Endothelial cell of umbilical vein (primary cell): ENCODE results near the gene GBE1. TPM values are rescaled to one million over a fixed set of nuclear protein-coding genes. Genes with fewer than 3 reads are reported as not detected.
A peak's percentile ranks its signal among the peaks of the same experiment; 100 is the strongest.

ENCODE experiments used
- BruUV-seq: library from RNA; stranded (reverse); fragments of 400-500 nt; replicated peaks from 2 replicates; lab custom pipeline; 2021; lab: Mats Ljungman, UMichigan
- CTCF ChIA-PET: fragments of 300-600, 350-600 bp; sonication (Branson Sonifier 250); formaldehyde crosslinking; loops from one replicate; lab custom pipeline; 2021; ENCODE audit warnings: antibody characterized with exemption, inconsistent platforms; lab: Charles Lee
- POLR2A ChIA-PET: fragments of 300-600, 350-600 bp; sonication (Branson Sonifier 250); formaldehyde crosslinking; loops from one replicate; lab custom pipeline; 2021; ENCODE audit warnings: antibody characterized with exemption, inconsistent platforms; lab: Charles Lee
- DNase-seq: peaks from one replicate; pipeline ENCODE4 v3.0.0-alpha.2; 2011; ENCODE audit warnings: low read depth, low spot score
- FAIRE-seq: peaks from 2 replicates; lab custom pipeline; 2011; peaks lifted over from hg19 to GRCh38; lab: Jason Lieb, UNC
- H2AFZ ChIP-seq: 2 replicates; pipeline ENCODE4 v1.6.0; 2012; ENCODE audit warnings: low read depth, low read length, control low read depth, inconsistent platforms
- H3K27ac ChIP-seq: 2 replicates; pipeline ENCODE4 v1.5.1; 2011; ENCODE audit warnings: low read depth, mild to moderate bottlenecking, control low read depth, low read length, moderate library complexity; ENCODE audit not compliant: insufficient read depth
- H3K27me3 ChIP-seq, 2 experiments: 2 replicates each; pipeline versions ENCODE4 v1.6.0 to v1.6.1; 2011; ENCODE audit warnings: low read length in 2 of 2, mixed read lengths in 1 of 2; ENCODE audit not compliant: control insufficient read depth in 2 of 2, insufficient read depth in 2 of 2
- H3K36me3 ChIP-seq, 2 experiments: 2 replicates in 1 of 2; 3 replicates in 1 of 2; pipeline ENCODE4 v1.5.1; 2011; ENCODE audit warnings: low read length in 2 of 2, mild to moderate bottlenecking in 1 of 2, moderate library complexity in 1 of 2; ENCODE audit not compliant: control insufficient read depth in 2 of 2, insufficient read depth in 2 of 2; ENCODE audit errors: extremely low read depth in 1 of 2
- H3K4me1 ChIP-seq: 3 replicates; pipeline ENCODE4 v1.5.1; 2011; ENCODE audit warnings: mild to moderate bottlenecking, low read length; ENCODE audit not compliant: control insufficient read depth, insufficient read depth; ENCODE audit errors: extremely low read depth
- H3K4me2 ChIP-seq: 2 replicates; pipeline ENCODE4 v1.6.1; 2011; ENCODE audit warnings: low read length, control low read depth, mixed read lengths; ENCODE audit not compliant: insufficient read depth
- H3K4me3 ChIP-seq, 3 experiments: fragments of 200-600 bp in 1 of 3; sonication (generic), shearing (Covaris generic) in 1 of 3; replicated peaks in 1 of 3; 2 replicates each; pipeline ENCODE4 v1.5.1; 2011 to 2016; ENCODE audit warnings: control low read depth in 3 of 3, low read length in 3 of 3, mild to moderate bottlenecking in 2 of 3, inconsistent platforms in 1 of 3, low read depth in 1 of 3, moderate library complexity in 1 of 3; ENCODE audit not compliant: insufficient read depth in 1 of 3
- H3K79me2 ChIP-seq: 2 replicates; pipeline ENCODE4 v1.6.0; 2012; ENCODE audit warnings: low read length, inconsistent platforms; ENCODE audit not compliant: control insufficient read depth, insufficient read depth
- H3K9ac ChIP-seq: replicated peaks from 2 replicates; pipeline ENCODE3; 2011; ENCODE audit warnings: low read length, control low read depth; ENCODE audit not compliant: insufficient read depth; ENCODE audit errors: extremely low read depth
- H3K9me1 ChIP-seq: replicated peaks from 3 replicates; pipeline ENCODE4 v1.6.0; 2011; ENCODE audit warnings: mild to moderate bottlenecking, low read length; ENCODE audit not compliant: control insufficient read depth, insufficient read depth; ENCODE audit errors: extremely low read depth
- H3K9me3 ChIP-seq: replicated peaks from 2 replicates; pipeline ENCODE4 v1.5.1; 2012; ENCODE audit warnings: low read length, inconsistent platforms; ENCODE audit not compliant: control insufficient read depth, insufficient read depth
- H4K20me1 ChIP-seq: replicated peaks from 2 replicates; pipeline ENCODE3; 2011; ENCODE audit warnings: mild to moderate bottlenecking, low read length; ENCODE audit not compliant: control insufficient read depth, insufficient read depth; ENCODE audit errors: extremely low read depth
- EZH2 ChIP-seq: IDR thresholded peaks from 2 replicates; pipeline ENCODE4 v1.6.1; 2012; ENCODE audit warnings: borderline replicate concordance, low read depth, mild to moderate bottlenecking, moderate library complexity, low read length, inconsistent platforms; ENCODE audit not compliant: severe bottlenecking
- FOS ChIP-seq: IDR thresholded peaks from 2 replicates; pipeline ENCODE4 v1.6.1; 2011; ENCODE audit warnings: mild to moderate bottlenecking, low read length, moderate library complexity, borderline replicate concordance; ENCODE audit not compliant: insufficient read depth
- GATA2 ChIP-seq: IDR thresholded peaks from 2 replicates; pipeline ENCODE4 v1.7.0; 2011; ENCODE audit warnings: low read depth, mild to moderate bottlenecking, moderate library complexity, mixed read lengths, low read length; ENCODE audit not compliant: insufficient read length, insufficient read depth
- JUN ChIP-seq: IDR thresholded peaks from 2 replicates; pipeline ENCODE4 v1.6.1; 2011; ENCODE audit warnings: borderline replicate concordance, low read depth; ENCODE audit not compliant: insufficient read length, insufficient read depth
- MYC ChIP-seq: IDR thresholded peaks from one replicate; pipeline ENCODE4 v1.6.1; 2011; ENCODE audit warnings: mild to moderate bottlenecking, low read depth, low read length
- POLR2A ChIP-seq: IDR thresholded peaks from 2 replicates; pipeline ENCODE4 v1.6.1; 2012; ENCODE audit warnings: low read depth, mild to moderate bottlenecking, control low read depth, low read length
- POLR2AphosphoS5 ChIP-seq: IDR thresholded peaks from 2 replicates; pipeline ENCODE4 v1.6.1; 2012; ENCODE audit warnings: low read depth, mild to moderate bottlenecking, control low read depth, low read length, moderate library complexity; ENCODE audit not compliant: insufficient read depth
- dilution Hi-C: fragments of 300-500 bp; cut with MboI; formaldehyde crosslinking; loops from one replicate; pipeline ENCODE4 v1.15.0; 2019; ENCODE audit warnings: low sequenced_read_pairs; ENCODE audit not compliant: extremely low pct_ligation_motif_present
- intact Hi-C: fragments of 100-400 bp; cut with micrococcal nuclease; formaldehyde crosslinking; loops from one replicate; pipeline ENCODE4 v1.10.0; 2022
- polyA plus RNA-seq, 4 experiments: library from polyadenylated mRNA; depleted of rRNA in 3 of 4; stranded (reverse) in 3 of 4; unstranded in 1 of 4; fragments of >200 nt; gene quantifications; 2 replicates each; pipeline versions ENCODE4 v1.2.1 to v1.2.3, GENCODE V29; 2011 to 2012; ENCODE audit warnings: missing spikeins in 1 of 4
- total RNA-seq: library from RNA; stranded (reverse); gene quantifications from 2 replicates; pipeline ENCODE4 v1.2.3, GENCODE V29; 2021
- TF ChIP-seq, protein P1 (sequence below), 2 donors: IDR thresholded peaks; 1 replicate in 1 of 2; 2 replicates in 1 of 2; pipeline ENCODE4 v1.5.1; 2011; ENCODE audit warnings: low read length in 2 of 2, mild to moderate bottlenecking in 2 of 2, moderate library complexity in 2 of 2, control low read depth in 1 of 2, inconsistent platforms in 1 of 2, low read depth in 1 of 2; ENCODE audit not compliant: insufficient read depth in 1 of 2; ENCODE audit errors: extremely low read depth in 1 of 2

GBE1 gene
- total and polyA plus RNA-seq, 2 donors (not counting 3 experiments of a cell fraction or from before 2014, with no cell fraction given), result 35.9 to 110 TPM

DNA sequence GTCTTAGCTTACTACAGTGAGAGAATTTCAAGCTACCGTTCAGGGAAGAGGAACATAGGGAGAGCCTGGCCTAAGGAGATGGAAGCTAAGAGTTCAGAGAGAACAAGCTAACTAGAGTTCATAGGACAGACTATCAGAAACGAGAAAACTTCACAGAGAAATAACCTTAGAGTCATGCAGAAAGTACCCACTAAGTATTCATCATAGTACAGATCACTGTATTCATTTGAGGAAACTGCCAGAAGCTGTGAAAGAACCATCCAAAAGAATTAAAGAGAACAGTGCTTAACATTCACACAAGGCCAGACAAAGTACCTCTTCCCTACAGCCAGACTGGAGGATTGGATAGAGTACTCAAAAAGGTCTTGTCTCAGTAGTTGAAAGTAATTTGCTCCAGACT is 15.2 kb upstream of the GBE1 start:
- no TSS peak for BruUV-seq
- H3K9me1 ChIP-seq, result no peaks in the 10 kb centered on the region
- FAIRE-seq, result no peak
- H4K20me1 ChIP-seq, result no peaks in the 10 kb centered on the region
- H3K4me2 ChIP-seq, result no peak overlapping the region
- no peaks in the 10 kb centered on the region for H3K36me3 ChIP-seq
- dilution Hi-C loops (no loop called here), intact Hi-C loops (no loop called here)
- no peaks in the 10 kb centered on the region for H3K79me2 ChIP-seq
- ChIA-PET POLR2A (no interaction called here), CTCF (interaction anchor here (0.8 kb wide), 1 partner anchor 14 kb away, joined by 3 read pairs; no protein-coding TSS in a partner anchor)
- no peaks in the 10 kb centered on the region for H3K27me3 ChIP-seq
- H3K9ac ChIP-seq, result no peak overlapping the region
- no peak overlapping the region for H3K4me3 ChIP-seq
- peak overlapping the region; percentile 38 for H2AFZ ChIP-seq
- no peaks in the 10 kb centered on the region for H3K9me3 ChIP-seq
- H3K4me1 ChIP-seq, result no peaks in the 10 kb centered on the region
- DNase-seq, result no peak
- TF ChIP-seq EZH2, result no peak
- no peak for TF ChIP-seq FOS
- no peak for TF ChIP-seq MYC
- TF ChIP-seq GATA2, result no peak
- no peak for TF ChIP-seq POLR2AphosphoS5
- no peak overlapping the region for H3K27ac ChIP-seq

DNA sequence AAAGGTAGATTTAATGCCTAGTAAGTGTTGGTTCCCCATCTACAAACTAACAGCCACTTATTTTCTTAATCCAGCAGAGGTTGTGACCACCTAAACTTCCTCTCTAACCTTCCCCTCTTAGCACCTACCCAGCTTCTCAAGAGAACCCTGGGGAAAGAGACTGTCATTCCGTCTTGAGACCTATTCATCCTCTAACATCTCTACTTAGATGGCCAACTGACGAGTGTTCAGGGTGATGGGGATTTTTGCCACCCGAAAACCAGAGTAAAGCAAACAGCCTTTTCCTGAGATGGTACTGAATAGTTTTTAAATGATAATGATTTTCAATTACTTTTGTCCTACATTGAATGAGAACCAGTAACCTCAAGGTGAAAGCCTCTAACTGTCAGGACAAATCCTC is 9.3 kb upstream of the GBE1 start:
- CTCF ChIA-PET, result no interaction called here
- FAIRE-seq (no peak), DNase-seq (no peak)
- dilution Hi-C loops (no loop called here), intact Hi-C loops (no loop called here)
- Histone ChIP-seq H2AFZ (no peak overlapping the region), H3K9ac (no peak overlapping the region), H3K4me3 (no peak overlapping the region), H3K36me3 (no peaks in the 10 kb centered on the region), H3K9me3 (no peaks in the 10 kb centered on the region), H3K4me1 (no peaks in the 10 kb centered on the region), H3K4me2 (no peak overlapping the region), H3K79me2 (no peaks in the 10 kb centered on the region), H3K27ac (no peak overlapping the region), H3K27me3 (no peaks in the 10 kb centered on the region), H4K20me1 (no peaks in the 10 kb centered on the region), H3K9me1 (no peaks in the 10 kb centered on the region)
- BruUV-seq, result no TSS peak
- no peak for TF ChIP-seq MYC
- TF ChIP-seq, protein P1, sequence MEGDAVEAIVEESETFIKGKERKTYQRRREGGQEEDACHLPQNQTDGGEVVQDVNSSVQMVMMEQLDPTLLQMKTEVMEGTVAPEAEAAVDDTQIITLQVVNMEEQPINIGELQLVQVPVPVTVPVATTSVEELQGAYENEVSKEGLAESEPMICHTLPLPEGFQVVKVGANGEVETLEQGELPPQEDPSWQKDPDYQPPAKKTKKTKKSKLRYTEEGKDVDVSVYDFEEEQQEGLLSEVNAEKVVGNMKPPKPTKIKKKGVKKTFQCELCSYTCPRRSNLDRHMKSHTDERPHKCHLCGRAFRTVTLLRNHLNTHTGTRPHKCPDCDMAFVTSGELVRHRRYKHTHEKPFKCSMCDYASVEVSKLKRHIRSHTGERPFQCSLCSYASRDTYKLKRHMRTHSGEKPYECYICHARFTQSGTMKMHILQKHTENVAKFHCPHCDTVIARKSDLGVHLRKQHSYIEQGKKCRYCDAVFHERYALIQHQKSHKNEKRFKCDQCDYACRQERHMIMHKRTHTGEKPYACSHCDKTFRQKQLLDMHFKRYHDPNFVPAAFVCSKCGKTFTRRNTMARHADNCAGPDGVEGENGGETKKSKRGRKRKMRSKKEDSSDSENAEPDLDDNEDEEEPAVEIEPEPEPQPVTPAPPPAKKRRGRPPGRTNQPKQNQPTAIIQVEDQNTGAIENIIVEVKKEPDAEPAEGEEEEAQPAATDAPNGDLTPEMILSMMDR (IDR thresholded peaks at IDR 0.05; ENCODE audit: extremely low read depth in 1 of 2, insufficient read depth in 1 of 2, low read depth in 1 of 2, low read length in 2 of 2), result no peak
- TF ChIP-seq FOS, result no peak
- TF ChIP-seq EZH2, result no peak
- TF ChIP-seq POLR2A, result no peak
- no peak for TF ChIP-seq JUN
- no peak for TF ChIP-seq POLR2AphosphoS5
- POLR2A ChIA-PET, result no interaction called here
